ENCODE results near the gene OR51V1.

The OR51V1 gene

DNA sequence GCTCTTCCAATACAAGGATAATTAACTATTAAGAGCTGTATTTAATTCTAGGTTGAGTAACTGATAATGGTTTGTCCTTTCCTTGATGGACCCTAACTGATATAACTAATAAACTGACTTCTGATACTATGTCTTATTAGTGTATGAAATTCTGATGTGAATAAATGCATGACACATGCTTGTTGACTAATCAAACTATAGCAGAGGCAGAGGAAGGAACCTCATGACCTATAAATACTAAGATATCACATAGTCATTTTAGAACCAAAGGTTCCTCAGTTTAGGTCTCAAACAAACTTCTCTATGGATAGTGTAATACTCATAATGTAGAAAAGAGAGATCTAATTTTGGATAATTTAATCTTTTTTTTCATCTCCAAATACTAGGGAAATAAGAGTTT is 38.6 kb upstream of the OR51V1 start:
- in situ Hi-C loops (cut with HindIII; ENCODE audit: low pct_unique_long_range_greater_than_20kb, low sequenced_read_pairs): no loop called here
- TF ChIP-seq JUND (IDR thresholded peaks at IDR 0.05; ENCODE audit: low read depth): no peak
- no peak for DNase-seq (ENCODE audit: low read depth in 1 of 2, low spot score in 1 of 2)

GRCh38 chr11:5238486-5238885 is 38.0 kb upstream of the OR51V1 start:
- DNase-seq (ENCODE audit: low read depth in 1 of 2, low spot score in 1 of 2): no peak
- TF ChIP-seq JUND (IDR thresholded peaks at IDR 0.05; ENCODE audit: low read depth): no peak
- in situ Hi-C loops (cut with HindIII; ENCODE audit: low pct_unique_long_range_greater_than_20kb, low sequenced_read_pairs): no loop called here

DNA sequence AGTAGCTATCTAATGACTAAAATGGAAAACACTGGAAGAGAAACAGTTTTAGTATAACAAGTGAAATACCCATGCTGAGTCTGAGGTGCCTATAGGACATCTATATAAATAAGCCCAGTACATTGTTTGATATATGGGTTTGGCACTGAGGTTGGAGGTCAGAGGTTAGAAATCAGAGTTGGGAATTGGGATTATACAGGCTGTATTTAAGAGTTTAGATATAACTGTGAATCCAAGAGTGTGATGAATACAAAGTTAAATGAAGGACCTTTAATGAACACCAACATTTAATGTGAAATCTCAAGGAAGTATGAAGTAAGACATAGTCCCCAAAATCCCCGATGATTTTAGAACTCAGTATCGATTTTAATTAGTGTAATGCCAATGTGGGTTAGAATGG is 36.9 kb upstream of the OR51V1 start:
- no peak for TF ChIP-seq JUND (IDR thresholded peaks at IDR 0.05; ENCODE audit: low read depth)
- no peak for DNase-seq (ENCODE audit: low read depth in 1 of 2, low spot score in 1 of 2)
- in situ Hi-C loops (cut with HindIII; ENCODE audit: low pct_unique_long_range_greater_than_20kb, low sequenced_read_pairs): no loop called here

DNA sequence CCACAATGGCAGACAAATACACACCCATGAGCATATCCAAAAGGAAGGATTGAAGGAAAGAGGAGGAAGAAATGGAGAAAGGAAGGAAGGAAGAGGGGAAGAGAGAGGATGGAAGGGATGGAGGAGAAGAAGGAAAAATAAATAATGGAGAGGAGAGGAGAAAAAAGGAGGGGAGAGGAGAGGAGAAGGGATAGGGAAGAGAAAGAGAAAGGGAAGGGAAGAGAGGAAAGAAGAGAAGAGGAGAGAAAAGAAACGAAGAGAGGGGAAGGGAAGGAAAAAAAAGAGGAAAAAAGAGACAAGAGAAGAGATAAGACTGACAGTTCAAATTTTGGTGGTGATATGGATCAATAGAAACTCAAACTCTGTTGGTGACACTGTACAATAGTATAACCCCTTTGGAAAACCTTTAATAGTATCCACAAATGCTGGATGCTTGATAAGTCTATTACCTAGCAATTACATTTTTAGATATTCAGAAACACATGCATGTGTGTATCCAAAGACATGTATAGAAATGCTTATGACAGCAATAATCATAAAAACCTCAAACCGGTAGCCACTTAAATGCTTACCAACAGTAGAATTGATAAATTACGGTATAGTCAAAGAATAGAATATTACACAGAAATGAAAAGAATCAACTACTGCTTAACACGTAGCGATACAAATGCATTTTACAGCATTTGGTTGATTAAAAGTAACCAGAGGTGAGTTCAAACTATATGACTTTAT is 35.0 kb upstream of the OR51V1 start:
- no peak for TF ChIP-seq JUND (IDR thresholded peaks at IDR 0.05; ENCODE audit: low read depth)
- no peak for DNase-seq (ENCODE audit: low read depth in 1 of 2, low spot score in 1 of 2)
- in situ Hi-C loops (cut with HindIII; ENCODE audit: low pct_unique_long_range_greater_than_20kb, low sequenced_read_pairs): no loop called here

- DNase-seq (ENCODE audit: low read depth in 1 of 2, low spot score in 1 of 2): no peak
- in situ Hi-C loops (cut with HindIII; ENCODE audit: low pct_unique_long_range_greater_than_20kb, low sequenced_read_pairs): no loop called here
- no peak for TF ChIP-seq JUND (IDR thresholded peaks at IDR 0.05; ENCODE audit: low read depth)
Measured at GRCh38 chr11:5234381-5234834, 33.9 kb upstream of the OR51V1 start, which contains the start of gene HBD. Gene HBD (minus strand): TSS chr11:5234483. CDS start chr11:5234433, 50 bp downstream.

DNA sequence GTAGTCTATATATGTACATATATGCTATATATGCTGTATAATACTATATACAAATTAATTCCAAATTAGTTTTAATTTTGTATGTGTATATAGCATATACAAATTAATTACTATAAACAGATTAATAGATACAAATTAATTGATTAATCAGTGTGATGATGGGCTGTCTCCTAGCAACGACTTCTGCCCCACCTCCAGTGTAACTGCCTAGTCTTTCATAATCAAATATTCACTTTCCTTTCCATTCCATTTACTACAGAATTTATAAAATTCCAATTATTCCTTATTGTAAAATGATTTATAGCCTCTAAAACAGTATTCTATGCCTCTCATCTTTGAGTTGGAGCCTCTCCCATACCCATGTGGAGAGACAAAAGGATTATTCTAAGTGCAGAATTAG is 32.8 kb upstream of the OR51V1 start:
- no peak for TF ChIP-seq JUND (IDR thresholded peaks at IDR 0.05; ENCODE audit: low read depth)
- DNase-seq (ENCODE audit: low read depth in 1 of 2, low spot score in 1 of 2): no peak
- in situ Hi-C loops (cut with HindIII; ENCODE audit: low pct_unique_long_range_greater_than_20kb, low sequenced_read_pairs): no loop called here

GRCh38 chr11:5232821-5233220 is 32.3 kb upstream of the OR51V1 start:
- no peak for DNase-seq (ENCODE audit: low read depth in 1 of 2, low spot score in 1 of 2)
- no peak for TF ChIP-seq JUND (IDR thresholded peaks at IDR 0.05; ENCODE audit: low read depth)
- in situ Hi-C loops (cut with HindIII; ENCODE audit: low pct_unique_long_range_greater_than_20kb, low sequenced_read_pairs): no loop called here

GRCh38 chr11:5232176-5232575 is 31.7 kb upstream of the OR51V1 start:
- in situ Hi-C loops (cut with HindIII; ENCODE audit: low pct_unique_long_range_greater_than_20kb, low sequenced_read_pairs): no loop called here
- no peak for TF ChIP-seq JUND (IDR thresholded peaks at IDR 0.05; ENCODE audit: low read depth)
- DNase-seq (ENCODE audit: low read depth in 1 of 2, low spot score in 1 of 2): no peak

- DNase-seq (ENCODE audit: low read depth in 1 of 2, low spot score in 1 of 2): no peak
- in situ Hi-C loops (cut with HindIII; ENCODE audit: low pct_unique_long_range_greater_than_20kb, low sequenced_read_pairs): no loop called here
- no peak for TF ChIP-seq JUND (IDR thresholded peaks at IDR 0.05; ENCODE audit: low read depth)
Measured at GRCh38 chr11:5231111-5231510, 30.6 kb upstream of the OR51V1 start.

DNA sequence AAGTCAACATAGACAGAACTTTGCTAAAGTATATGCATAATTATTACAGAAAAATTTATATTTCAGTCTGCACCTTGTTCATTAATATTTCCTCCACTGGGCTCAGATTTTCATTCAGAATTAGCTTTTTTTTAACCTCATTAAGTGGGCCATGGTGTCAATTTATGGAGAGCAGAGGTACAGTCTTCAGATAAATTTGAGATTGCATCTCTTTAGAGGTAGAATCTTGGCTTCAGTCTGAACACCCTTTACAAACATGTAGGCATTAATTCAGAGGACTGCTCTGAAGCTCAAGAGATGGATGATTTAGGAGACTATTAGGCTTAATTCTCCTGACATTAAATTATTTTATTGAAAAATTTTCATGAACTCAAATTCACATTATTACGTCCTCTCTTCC is 29.8 kb upstream of the OR51V1 start:
- in situ Hi-C loops (cut with HindIII; ENCODE audit: low pct_unique_long_range_greater_than_20kb, low sequenced_read_pairs): no loop called here
- no peak for DNase-seq (ENCODE audit: low read depth in 1 of 2, low spot score in 1 of 2)
- no peak for TF ChIP-seq JUND (IDR thresholded peaks at IDR 0.05; ENCODE audit: low read depth)

- TF ChIP-seq JUND (IDR thresholded peaks at IDR 0.05; ENCODE audit: low read depth): no peak
- in situ Hi-C loops (cut with HindIII; ENCODE audit: low pct_unique_long_range_greater_than_20kb, low sequenced_read_pairs): no loop called here
- DNase-seq (ENCODE audit: low read depth in 1 of 2, low spot score in 1 of 2): no peak
Measured at GRCh38 chr11:5229796-5230195, 29.3 kb upstream of the OR51V1 start.

GRCh38 chr11:5229356-5229755 is 28.9 kb upstream of the OR51V1 start:
- in situ Hi-C loops (cut with HindIII; ENCODE audit: low pct_unique_long_range_greater_than_20kb, low sequenced_read_pairs): no loop called here
- TF ChIP-seq JUND (IDR thresholded peaks at IDR 0.05; ENCODE audit: low read depth): no peak
- DNase-seq (ENCODE audit: low read depth in 1 of 2, low spot score in 1 of 2): no peak

DNA sequence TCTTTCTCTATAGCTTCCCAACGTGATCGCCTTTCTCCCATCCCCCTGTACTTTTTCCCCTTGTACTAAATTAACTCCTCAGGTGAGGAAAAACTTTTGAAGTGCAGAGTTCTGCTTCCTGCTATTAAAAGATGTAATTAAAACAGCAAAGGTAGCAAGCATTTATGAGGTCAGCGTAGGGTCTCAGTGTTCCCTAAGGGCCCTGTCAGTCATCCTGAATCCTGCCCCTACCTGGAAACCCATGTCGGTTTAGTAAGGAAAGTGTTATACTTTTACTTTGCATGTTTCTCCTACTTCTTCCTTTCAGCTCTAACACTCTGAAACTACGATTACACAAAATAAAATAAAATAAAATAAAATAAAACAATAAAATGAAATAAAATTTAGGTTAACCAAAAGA is 27.6 kb upstream of the OR51V1 start:
- no peak for DNase-seq (ENCODE audit: low read depth in 1 of 2, low spot score in 1 of 2)
- no peak for TF ChIP-seq JUND (IDR thresholded peaks at IDR 0.05; ENCODE audit: low read depth)
- in situ Hi-C loops (cut with HindIII; ENCODE audit: low pct_unique_long_range_greater_than_20kb, low sequenced_read_pairs): no loop called here

- in situ Hi-C loops (cut with HindIII; ENCODE audit: low pct_unique_long_range_greater_than_20kb, low sequenced_read_pairs): no loop called here
- no peak for DNase-seq (ENCODE audit: low read depth in 1 of 2, low spot score in 1 of 2)
- no peak for TF ChIP-seq JUND (IDR thresholded peaks at IDR 0.05; ENCODE audit: low read depth)
Measured at GRCh38 chr11:5227681-5228080, 27.2 kb upstream of the OR51V1 start.
